DND-41 (cell line): ENCODE measurements around the gene SLC39A11.

Source experiments
- CTCF ChIP-seq: IDR thresholded peaks from 2 replicates; pipeline ENCODE4 v1.5.1; 2012; ENCODE audit warnings: borderline replicate concordance, low read length, moderate library complexity, mild to moderate bottlenecking; ENCODE audit not compliant: poor library complexity, severe bottlenecking; ENCODE audit errors: extremely low read depth
- EZH2 ChIP-seq: IDR thresholded peaks from 3 replicates; pipeline ENCODE4 v1.6.1; 2012; ENCODE audit warnings: borderline replicate concordance, low read depth, mild to moderate bottlenecking, moderate library complexity, low read length, inconsistent platforms; ENCODE audit not compliant: severe bottlenecking

- no peak for TF ChIP-seq CTCF
- no peak for TF ChIP-seq EZH2
These were observed 28.2 kb downstream of the SLC39A11 start for GRCh38 chr17:73064084-73064938.
